GM21367 (cell line): Measurements from ENCODE around the gene DAPK2.

Source experiments
- ATAC-seq: cut with Tn5 transposase; IDR thresholded peaks from one replicate; pipeline ENCODE4 v1.9.1; 2021; ENCODE audit not compliant: unreplicated experiment

DAPK2 gene

GRCh38 chr15:63874616-63875015 is 171.7 kb downstream of the DAPK2 start:
- no peak for ATAC-seq

- no peak for ATAC-seq
These were observed 173.3 kb downstream of the DAPK2 start for GRCh38 chr15:63872759-63873510.

GRCh38 chr15:63870487-63871209 is 175.6 kb downstream of the DAPK2 start:
- ATAC-seq = no peak

GRCh38 chr15:63870043-63870394 is 176.3 kb downstream of the DAPK2 start:
- ATAC-seq = no peak

GRCh38 chr15:63869371-63870042 is 176.8 kb downstream of the DAPK2 start:
- no peak for ATAC-seq

- no peak for ATAC-seq
These were observed 182.1 kb downstream of the DAPK2 start for GRCh38 chr15:63864186-63864585.

GRCh38 chr15:63861946-63862517 is 184.3 kb downstream of the DAPK2 start:
- no peak for ATAC-seq

- no peak for ATAC-seq
These were observed 185.7 kb downstream of the DAPK2 start for GRCh38 chr15:63860555-63860954.

- ATAC-seq = no peak
These were observed 186.1 kb downstream of the DAPK2 start for GRCh38 chr15:63860155-63860554.

- no peak for ATAC-seq
These were observed 187.4 kb downstream of the DAPK2 start for GRCh38 chr15:63858881-63859280.

GRCh38 chr15:63858448-63858847 is 187.8 kb downstream of the DAPK2 start:
- no peak for ATAC-seq

- no peak for ATAC-seq
These were observed 188.8 kb downstream of the DAPK2 start for GRCh38 chr15:63857461-63857856.
